ENCODE measurements around the gene DKK3.

DKK3 gene

GRCh38 chr11:12003815-12004214, 4.6 kb downstream of the DKK3 start:
- DNase-seq (no peak), ATAC-seq (no peak)

GRCh38 chr11:12003336-12003735, 5.1 kb downstream of the DKK3 start:
- ATAC-seq (no peak), DNase-seq (no peak)

GRCh38 chr11:12001186-12001585, 7.2 kb downstream of the DKK3 start:
- ATAC-seq = no peak
- DNase-seq = no peak

DNA sequence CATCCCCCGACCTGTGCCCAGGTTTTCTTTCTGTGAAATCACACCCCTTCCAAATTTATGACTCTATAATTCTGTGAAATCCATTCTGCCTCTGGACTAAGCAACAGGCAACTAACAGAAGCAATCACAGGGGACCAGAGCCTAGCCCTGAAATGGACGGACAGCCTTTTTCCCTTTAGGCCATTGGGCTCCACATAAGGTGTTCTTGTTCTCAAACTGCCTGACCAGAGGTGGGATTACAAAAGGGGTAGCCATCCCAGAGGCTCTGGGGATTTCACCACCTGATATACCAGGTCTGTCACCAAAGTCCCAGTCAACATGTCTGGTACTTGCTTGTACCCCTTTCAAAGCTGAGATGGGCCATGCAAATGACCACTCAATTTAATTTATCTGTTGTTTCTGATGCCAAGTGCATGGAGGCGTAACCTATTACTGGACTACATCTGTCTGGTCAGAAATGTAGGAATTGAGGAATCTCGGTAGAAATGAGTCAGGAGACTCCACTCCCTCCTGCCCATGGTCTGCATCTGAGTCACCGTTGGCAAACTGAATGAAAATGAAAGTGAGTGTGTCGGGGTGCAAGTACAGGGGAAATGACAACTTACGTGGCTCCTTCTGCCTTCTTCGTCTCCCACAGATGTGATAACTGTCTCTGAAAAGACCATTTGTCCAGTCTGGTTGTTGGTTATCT, 10.2 kb downstream of the DKK3 start:
- ATAC-seq (peak; percentile 55), DNase-seq (no peak)

DNA sequence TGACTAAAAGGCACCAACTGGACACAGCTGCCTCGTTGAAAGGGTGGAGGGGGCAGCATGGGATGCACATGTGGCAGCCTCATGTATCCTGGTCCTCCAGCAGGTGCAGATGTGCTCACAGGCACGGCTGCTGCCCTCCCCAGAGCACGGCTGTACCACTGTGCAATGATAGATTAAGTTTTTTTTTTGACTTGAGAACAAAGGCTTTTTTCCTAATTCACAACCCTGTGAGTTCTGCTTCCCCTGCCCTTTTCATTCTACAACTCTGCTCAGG, 11.4 kb downstream of the DKK3 start:
- DNase-seq (no peak), ATAC-seq (no peak)

DNA sequence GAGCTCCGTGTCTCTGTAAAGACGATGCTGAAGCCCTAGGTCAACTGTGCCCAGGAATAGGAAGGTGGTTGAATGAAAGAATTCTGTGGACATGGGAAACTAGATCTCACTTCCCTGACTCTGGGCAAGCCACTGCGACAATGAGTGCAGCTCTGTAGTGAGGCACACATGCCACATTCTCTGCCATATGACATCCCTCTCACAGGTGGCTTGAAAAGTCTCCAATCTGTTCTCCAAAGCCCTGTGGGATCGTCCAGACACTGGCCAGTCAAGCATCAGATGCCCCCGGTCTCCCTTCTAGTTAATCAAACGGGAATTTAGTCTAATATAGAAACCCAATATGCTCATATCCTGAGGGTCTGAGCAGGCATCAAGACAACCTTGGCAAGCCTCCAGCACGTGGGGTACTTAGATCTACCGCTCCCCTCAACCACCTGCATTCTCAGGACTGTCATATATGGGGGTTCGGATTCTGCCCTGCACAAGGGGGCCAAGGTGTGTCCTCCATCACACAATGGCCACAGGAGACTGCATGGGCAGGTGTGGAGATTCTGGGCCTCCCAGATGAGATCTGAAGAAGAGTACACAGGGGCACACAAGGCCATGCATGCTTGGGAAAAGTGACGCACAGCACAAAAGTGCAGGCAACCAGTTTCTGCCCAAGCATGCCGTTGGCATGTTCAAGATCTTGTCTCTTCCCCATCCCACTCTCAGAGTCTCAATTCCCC, 11.9 kb downstream of the DKK3 start:
- no peak for DNase-seq
- ATAC-seq = no peak

GRCh38 chr11:11995601-11996000, 12.8 kb downstream of the DKK3 start:
- ATAC-seq = peak; percentile 21
- DNase-seq = no peak

DNA sequence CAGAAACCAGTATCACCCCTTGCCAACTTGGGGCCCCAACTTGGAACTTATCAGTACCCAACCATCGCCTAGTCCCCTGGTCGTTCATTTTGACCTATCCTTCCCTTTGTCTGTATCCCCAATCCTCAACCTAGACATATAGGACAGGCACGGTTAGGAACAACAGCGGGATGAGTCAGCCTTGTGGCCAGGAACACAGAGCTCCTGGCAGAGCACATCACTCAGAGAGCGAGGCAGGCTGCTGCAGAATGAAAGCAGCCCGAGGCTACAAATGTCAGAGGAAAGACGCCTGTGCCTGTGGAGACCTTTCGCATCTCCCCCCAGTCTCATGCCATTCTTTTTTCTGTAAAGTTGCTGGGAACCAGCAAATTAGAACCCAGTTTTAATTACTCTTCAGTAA, 14.6 kb downstream of the DKK3 start:
- no peak for ATAC-seq
- no peak for DNase-seq

GRCh38 chr11:11992257-11993212, 15.9 kb downstream of the DKK3 start:
- DNase-seq = no peak
- ATAC-seq = no peak

DNA sequence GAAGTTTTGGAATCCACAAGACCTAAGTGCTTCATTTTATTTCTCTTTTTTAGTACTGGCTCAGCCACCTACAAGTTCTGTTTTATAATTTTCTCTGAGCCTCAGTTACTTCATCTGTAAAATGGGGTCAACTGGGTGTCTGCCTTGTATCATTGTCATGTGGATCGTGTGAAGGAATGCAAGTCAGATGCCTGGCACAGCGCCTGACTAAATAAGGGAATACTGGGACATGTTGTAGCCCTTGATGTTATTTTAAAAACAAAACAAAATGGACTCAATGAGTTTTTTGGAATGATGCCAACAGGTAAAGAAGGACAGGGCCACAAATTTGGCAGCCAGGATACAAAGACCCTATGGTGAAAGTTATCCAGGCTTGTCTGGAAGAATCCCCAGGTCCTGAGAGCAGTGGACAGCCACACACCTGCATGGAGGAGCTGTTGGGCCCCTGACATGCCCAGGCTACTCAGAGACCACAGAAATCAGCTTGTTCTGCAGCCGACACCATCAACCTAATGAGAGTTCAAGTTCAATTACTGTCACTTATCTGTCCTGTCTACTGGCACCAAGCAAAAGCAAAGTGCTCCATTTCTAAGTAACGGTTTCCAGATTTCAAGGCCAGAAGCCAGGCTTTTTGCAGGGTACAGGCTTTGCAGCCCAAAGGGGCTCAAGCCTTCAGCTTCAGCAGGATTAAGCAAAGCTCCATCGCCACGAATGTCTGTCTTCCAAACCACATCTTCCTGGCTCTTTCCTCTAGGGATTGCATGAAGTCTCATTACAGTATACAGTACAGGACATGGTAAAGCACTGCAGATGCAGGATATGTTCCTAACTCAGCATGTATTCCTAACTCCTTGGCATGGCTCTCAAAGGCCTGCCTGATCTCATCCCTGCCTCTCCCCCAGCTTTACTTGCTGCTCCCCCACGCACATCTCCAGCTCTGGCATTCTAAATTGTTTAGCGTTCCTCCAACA, 18.4 kb downstream of the DKK3 start:
- no peak for ATAC-seq
- no peak for DNase-seq

GRCh38 chr11:11988681-11989261, 19.7 kb downstream of the DKK3 start:
- DNase-seq = no peak
- no peak for ATAC-seq

DNA sequence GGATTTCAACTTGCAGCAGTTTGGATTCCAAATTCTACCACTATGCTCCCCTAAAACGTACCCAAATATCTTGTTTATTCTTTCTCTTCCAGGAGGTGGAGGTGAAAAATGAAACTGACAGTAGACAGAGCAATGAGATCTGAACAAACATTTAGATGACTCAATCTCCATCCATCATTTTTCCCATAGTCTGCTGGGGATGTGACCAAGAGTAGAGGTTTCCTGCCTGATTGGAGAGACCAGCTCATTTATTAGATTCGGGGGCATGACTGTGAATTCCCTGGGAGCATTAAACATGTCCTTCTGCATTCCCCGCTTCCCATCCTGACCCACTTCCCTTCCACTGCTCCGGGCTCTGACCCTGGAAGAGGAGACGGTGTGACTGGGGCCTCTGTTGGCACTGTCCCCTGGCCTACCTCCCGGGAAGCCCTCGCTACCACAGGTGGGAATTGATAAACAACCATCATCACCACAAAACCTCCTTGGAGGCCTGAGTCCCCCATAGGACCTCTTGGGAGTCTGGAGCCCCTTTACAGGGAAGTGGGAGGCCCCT, 20.3 kb downstream of the DKK3 start:
- DNase-seq (no peak), ATAC-seq (no peak)

DNA sequence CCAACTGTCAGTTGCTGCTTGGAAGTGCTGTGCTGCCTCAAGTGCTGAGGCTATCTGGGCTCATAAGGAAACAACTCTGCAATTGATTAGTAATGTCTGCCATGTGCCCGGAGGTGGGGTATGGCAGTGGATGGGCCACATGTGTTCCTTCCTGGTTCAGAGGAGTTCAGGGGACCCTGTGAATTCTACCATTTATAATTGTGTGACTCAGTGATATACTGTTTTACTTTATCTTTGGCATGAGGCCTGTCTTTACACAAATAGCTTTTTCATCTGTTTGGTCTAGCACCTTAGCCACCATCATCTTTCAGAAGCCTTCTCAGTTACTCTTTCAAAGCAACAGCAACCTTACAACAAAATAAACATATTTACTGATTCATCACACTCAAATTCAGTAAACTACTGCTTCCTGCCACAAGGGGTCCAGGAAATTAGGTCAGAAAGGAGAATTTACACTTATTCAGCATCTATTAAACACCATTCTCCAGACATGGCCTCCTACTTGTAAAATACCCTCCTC, 20.9 kb downstream of the DKK3 start:
- ATAC-seq (no peak), DNase-seq (no peak)

GRCh38 chr11:11985954-11986949, 22.2 kb downstream of the DKK3 start:
- no peak for ATAC-seq
- no peak for DNase-seq

DNA sequence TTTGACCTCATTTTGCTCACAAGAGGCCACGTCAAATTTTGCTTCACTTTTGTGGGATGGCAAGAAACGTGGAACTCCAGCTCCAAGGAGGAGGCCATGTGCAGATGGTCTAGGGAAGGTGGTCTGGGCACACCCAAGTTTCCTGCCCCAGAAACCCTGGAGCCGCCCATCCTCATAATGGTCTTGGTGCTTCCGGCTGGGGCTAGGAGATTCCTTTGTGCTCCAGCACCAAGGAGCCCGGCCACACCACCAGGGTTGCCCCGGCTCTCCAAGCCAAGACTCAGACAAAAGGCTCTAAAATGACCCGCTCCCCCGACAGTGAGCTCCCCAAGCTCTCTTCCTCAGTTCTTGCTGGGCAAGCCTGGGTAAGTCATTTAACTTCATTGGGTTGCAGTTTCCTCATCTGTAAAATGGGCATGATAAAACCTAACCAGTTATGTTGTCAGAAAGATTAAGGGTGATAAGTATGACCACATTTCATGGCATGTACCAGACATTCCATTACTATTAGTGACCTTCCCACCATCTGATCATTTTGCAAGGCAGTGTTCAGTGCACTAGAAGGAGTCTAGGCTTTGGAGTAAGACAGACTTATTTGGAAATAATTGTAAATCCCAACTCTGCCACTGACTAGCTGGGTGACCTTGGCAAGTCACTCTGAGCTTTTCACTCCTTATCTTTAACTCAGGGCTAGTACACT, 23.3 kb downstream of the DKK3 start:
- DNase-seq (no peak), ATAC-seq (no peak)

GRCh38 chr11:11984563-11984962, 23.9 kb downstream of the DKK3 start:
- DNase-seq (no peak), ATAC-seq (no peak)

DNA sequence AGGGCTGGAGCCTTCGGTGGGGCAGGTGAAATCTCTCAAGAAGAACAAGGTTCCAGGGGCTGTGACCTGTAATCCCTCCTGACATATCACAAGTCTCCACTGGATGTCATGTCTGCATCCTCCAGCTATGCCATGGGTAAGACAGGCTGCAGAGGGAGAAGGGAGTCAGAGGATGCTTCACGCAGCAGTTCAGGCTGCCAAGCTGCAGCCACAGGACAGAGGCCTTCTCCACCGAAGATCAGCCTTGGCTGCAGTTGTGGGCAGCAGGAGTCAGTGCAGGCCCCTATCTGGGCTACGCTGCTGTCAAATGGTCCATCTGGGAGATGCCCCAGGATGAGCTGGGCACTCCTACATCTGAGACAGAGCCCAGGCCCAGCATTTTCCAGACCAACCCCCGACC, 25.0 kb downstream of the DKK3 start:
- ATAC-seq (no peak), DNase-seq (no peak)

DNA sequence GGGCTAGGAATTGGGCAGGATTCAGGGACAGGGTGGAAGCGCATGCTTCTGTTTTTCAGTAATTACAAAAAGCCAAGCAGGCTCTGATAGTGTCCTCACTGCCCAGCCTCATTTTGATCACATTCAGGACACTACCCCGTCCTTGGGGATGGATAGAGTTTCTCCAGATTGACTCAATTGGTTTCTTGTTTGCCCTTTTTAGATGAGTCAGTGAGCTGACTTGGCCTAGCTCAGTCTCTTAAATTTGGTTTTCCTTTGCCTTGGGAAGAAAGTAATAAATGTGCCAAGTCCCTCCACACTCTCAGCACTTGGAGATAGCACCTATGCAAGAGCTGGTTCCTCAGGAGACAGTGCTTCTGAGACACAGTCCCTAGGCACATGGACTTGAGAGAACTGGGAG, 25.5 kb downstream of the DKK3 start:
- DNase-seq (no peak), ATAC-seq (no peak)

- ATAC-seq (no peak), DNase-seq (no peak)
Observed at GRCh38 chr11:11982461-11982860, 26.0 kb downstream of the DKK3 start.
